T-cell (primary cell): ENCODE measurements around the gene CLPTM1L. TPM values are rescaled to one million over a fixed set of nuclear protein-coding genes. Genes with fewer than 3 reads are reported as not detected.

ENCODE experiments used
- ATAC-seq, 4 experiments: fragments of 200-7000 bp in 3 of 4; fragments of 150-1000 bp in 1 of 4; cut with Tn5 transposase; replicated peaks in 1 of 4; 1 replicate in 3 of 4; 2 replicates in 1 of 4; pipeline ENCODE4 v1.10.0; 2021; ENCODE audit warnings: moderate library complexity in 3 of 4, mild to moderate bottlenecking in 2 of 4, moderate number of reproducible peaks in 1 of 4
- CTCF ChIA-PET, 2 donors: fragments of 300-600 bp; sonication (Branson Sonifier 250); formaldehyde crosslinking; loops; one replicate each; lab custom pipeline; 2022; ENCODE audit warnings: antibody characterized with exemption in 2 of 2; lab: Charles Lee
- POLR2A ChIA-PET, 2 donors: fragments of 300-600 bp; sonication (Branson Sonifier 250); formaldehyde crosslinking; loops; one replicate each; lab custom pipeline; 2022; ENCODE audit warnings: antibody characterized with exemption in 2 of 2; lab: Charles Lee
- DNase-seq, 35 experiments: peaks; one replicate each; pipeline versions ENCODE4 v3.0.0 to v3.0.0-alpha.2; 2013 to 2023
- H3K27ac ChIP-seq: one replicate; pipeline ENCODE4 v1.5.1; 2013; ENCODE audit warnings: low read length
- H3K27me3 ChIP-seq, 2 experiments: replicated peaks in 1 of 2; 1 replicate in 1 of 2; 2 replicates in 1 of 2; pipeline versions ENCODE4 v1.6.1 to v1.7.0; 2013; ENCODE audit warnings: low read length in 1 of 2, mixed read lengths in 1 of 2; ENCODE audit not compliant: control insufficient read depth in 2 of 2, insufficient read depth in 2 of 2; ENCODE audit errors: extremely low read depth in 1 of 2
- H3K36me3 ChIP-seq, 2 donors: 1 replicate in 1 of 2; 2 replicates in 1 of 2; pipeline versions ENCODE4 v1.6.1 to v1.7.0; 2013; ENCODE audit warnings: low read length in 1 of 2; ENCODE audit not compliant: control insufficient read depth in 2 of 2, insufficient read depth in 1 of 2; ENCODE audit errors: extremely low read depth in 1 of 2
- H3K4me1 ChIP-seq, 2 experiments: 1 replicate in 1 of 2; 2 replicates in 1 of 2; pipeline versions ENCODE4 v1.6.1 to v1.7.0; 2013; ENCODE audit warnings: low read length in 2 of 2, mixed read lengths in 1 of 2; ENCODE audit not compliant: insufficient read depth in 2 of 2, control insufficient read depth in 1 of 2; ENCODE audit errors: extremely low read depth in 1 of 2
- H3K4me3 ChIP-seq, 2 donors: 1 replicate in 1 of 2; 2 replicates in 1 of 2; pipeline versions ENCODE4 v1.5.1 to v1.7.0; 2013; ENCODE audit warnings: mild to moderate bottlenecking in 2 of 2, low read length in 1 of 2, moderate library complexity in 1 of 2; ENCODE audit not compliant: control insufficient read depth in 1 of 2; ENCODE audit errors: extremely low read depth in 1 of 2
- H3K9me3 ChIP-seq: 2 replicates; pipeline ENCODE4 v1.7.0; 2013
- H3K27ac Mint-ChIP-seq, 2 donors: one replicate each; pipeline ENCODE4 v1.8.0; 2020 to 2021; ENCODE audit warnings: mild to moderate bottlenecking in 2 of 2, mixed read lengths in 2 of 2
- H3K27me3 Mint-ChIP-seq, 2 donors: one replicate each; pipeline ENCODE4 v1.8.0; 2021 to 2022; ENCODE audit warnings: mixed read lengths in 2 of 2
- H3K36me3 Mint-ChIP-seq: one replicate; pipeline ENCODE4 v1.8.0; 2021; ENCODE audit warnings: mixed read lengths
- H3K4me1 Mint-ChIP-seq, 3 donors: one replicate each; pipeline ENCODE4 v1.8.0; 2020 to 2022; ENCODE audit warnings: mixed read lengths in 3 of 3, mild to moderate bottlenecking in 1 of 3
- H3K4me3 Mint-ChIP-seq, 3 donors: one replicate each; pipeline ENCODE4 v1.8.0; 2020 to 2022; ENCODE audit warnings: mild to moderate bottlenecking in 3 of 3, mixed read lengths in 3 of 3, moderate library complexity in 3 of 3
- H3K9me3 Mint-ChIP-seq, 3 donors: one replicate each; pipeline ENCODE4 v1.8.0; 2020 to 2022; ENCODE audit warnings: mixed read lengths in 3 of 3
- WGBS: methylation state at CpG from one replicate; pipeline ENCODE4 v1.1.5; 2013; ENCODE audit warnings: missing lambda C conversion rate; ENCODE audit not compliant: insufficient coverage; 5-methylcytosine and 5-hydroxymethylcytosine counted together
- total RNA-seq, 35 experiments: library from RNA in 6 of 35; stranded (reverse) in 6 of 35; fragments of 120-200 nt in 1 of 35; gene quantifications; one replicate each; pipeline versions ENCODE4 v1.2.1 to v1.2.4 and lab custom pipeline; 2013 to 2026

CLPTM1L gene
- total RNA-seq, 5 donors from 2014 or later (not counting 1 experiment from before 2014, with no cell fraction given): 70.9 to 91.0 (median 82.1) TPM

- CTCF ChIA-PET: interaction anchor here in 1 of 2 donors (0.6 kb wide), 1 partner anchor 264 kb away, joined by 3 read pairs; no protein-coding TSS in a partner anchor
- Mint-ChIP-seq H3K9me3 (no peaks in the 10 kb centered on the region), H3K4me1 (peaks cover 10 to 15% (median 13%) of the 10 kb centered on the region in 3 donors), H3K27me3 (no peaks in the 10 kb centered on the region), H3K4me3 (no peak overlapping the region), H3K27ac (no peak overlapping the region), H3K36me3 (no peaks in the 10 kb centered on the region)
- POLR2A ChIA-PET: interaction anchor here in 1 of 2 donors (0.6 kb wide), 1 partner anchor 207 kb away, joined by 4 read pairs; no protein-coding TSS in a partner anchor
- no peak overlapping the region for H3K27ac ChIP-seq
- H3K4me3 ChIP-seq: no peak overlapping the region
- WGBS: 96% methylated on average over 13 of the region's 13 CpGs
- peaks cover 0 to 16% of the 10 kb centered on the region in 2 experiments for H3K27me3 ChIP-seq
- ATAC-seq (no peak), DNase-seq (no peak)
- no peaks in the 10 kb centered on the region for H3K9me3 ChIP-seq
- peaks cover 0 to 16% of the 10 kb centered on the region in 2 experiments for H3K4me1 ChIP-seq
- H3K36me3 ChIP-seq: no peaks in the 10 kb centered on the region
These were observed 76.8 kb downstream of the CLPTM1L start for GRCh38 chr5:1268056-1268455.

Other genes with a start within 250 kb of the CLPTM1L start
- gene SLC12A7, start 233.0 kb downstream of the CLPTM1L start, total RNA-seq: 10 to 100 TPM; 33.7 to 97.4 (median 41.2) TPM
- under 1 TPM in 1 of 5 donors, not detected in 4; 0.06 TPM for gene SLC6A19, start 143.5 kb downstream of the CLPTM1L start, total RNA-seq
- not detected for gene SLC6A18, start 119.7 kb downstream of the CLPTM1L start, total RNA-seq
- gene TERT, start 50.0 kb downstream of the CLPTM1L start, total RNA-seq: under 1 TPM; 0.09 to 0.70 (median 0.28) TPM
- gene SLC6A3, start 100.3 kb upstream of the CLPTM1L start, total RNA-seq: under 1 TPM in 1 of 5 donors, not detected in 4; 0.22 TPM
- 10 to 100 TPM; 27.9 to 57.7 (median 50.3) TPM for gene LPCAT1, start 178.9 kb upstream of the CLPTM1L start, total RNA-seq